Esophagus muscularis mucosa (tissue), 4 donors: ENCODE measurements around the gene FBXO28.

Experiments used
- EP300 ChIP-seq: sonication (generic); formaldehyde crosslinking; IDR thresholded peaks from one replicate; pipeline ENCODE4 v1.6.1; 2017; ENCODE audit warnings: antibody characterized with exemption
- POLR2A ChIP-seq: fragments of 450-650 bp; IDR thresholded peaks from one replicate; pipeline ENCODE4 v1.6.1; 2017; ENCODE audit warnings: antibody characterized with exemption, moderate library complexity, mild to moderate bottlenecking, low read depth
- POLR2AphosphoS5 ChIP-seq, 2 donors: sonication (generic); formaldehyde crosslinking; IDR thresholded peaks; one replicate each; pipeline ENCODE4 v1.6.1; 2017; ENCODE audit warnings: antibody characterized with exemption in 2 of 2
- TF ChIP-seq, protein P1 (sequence below), 3 experiments: fragments of 200-600 bp in 2 of 3; fragments of 450-650 bp in 1 of 3; sonication (generic) in 2 of 3; IDR thresholded peaks; one replicate each; pipeline ENCODE4 v1.5.1; 2017 to 2019; ENCODE audit warnings: antibody characterized with exemption in 3 of 3, mild to moderate bottlenecking in 2 of 3, moderate library complexity in 1 of 3

DNA sequence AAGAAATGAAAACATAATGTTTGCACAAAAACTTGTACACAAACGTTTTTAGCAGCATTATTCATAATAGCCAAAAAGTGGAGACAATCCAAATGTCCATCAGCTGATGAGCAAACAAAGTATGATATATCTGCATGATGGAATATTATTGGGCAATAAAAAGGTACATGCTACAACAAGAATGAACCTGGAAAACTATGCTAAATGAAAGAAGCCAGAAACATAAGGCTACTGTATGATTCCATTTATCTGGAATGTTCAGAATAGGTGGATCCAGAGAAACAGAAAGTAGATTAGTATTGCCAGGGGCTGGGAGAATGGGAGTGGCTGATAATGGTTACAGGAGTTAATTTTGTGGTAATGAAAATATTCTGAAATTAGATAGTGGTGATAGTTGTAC lies 19.0 kb downstream of the FBXO28 start:
- TF ChIP-seq POLR2A (no peak), EP300 (no peak), POLR2AphosphoS5 (IDR thresholded peaks at IDR 0.05) (no peak)
- TF ChIP-seq, protein P1, sequence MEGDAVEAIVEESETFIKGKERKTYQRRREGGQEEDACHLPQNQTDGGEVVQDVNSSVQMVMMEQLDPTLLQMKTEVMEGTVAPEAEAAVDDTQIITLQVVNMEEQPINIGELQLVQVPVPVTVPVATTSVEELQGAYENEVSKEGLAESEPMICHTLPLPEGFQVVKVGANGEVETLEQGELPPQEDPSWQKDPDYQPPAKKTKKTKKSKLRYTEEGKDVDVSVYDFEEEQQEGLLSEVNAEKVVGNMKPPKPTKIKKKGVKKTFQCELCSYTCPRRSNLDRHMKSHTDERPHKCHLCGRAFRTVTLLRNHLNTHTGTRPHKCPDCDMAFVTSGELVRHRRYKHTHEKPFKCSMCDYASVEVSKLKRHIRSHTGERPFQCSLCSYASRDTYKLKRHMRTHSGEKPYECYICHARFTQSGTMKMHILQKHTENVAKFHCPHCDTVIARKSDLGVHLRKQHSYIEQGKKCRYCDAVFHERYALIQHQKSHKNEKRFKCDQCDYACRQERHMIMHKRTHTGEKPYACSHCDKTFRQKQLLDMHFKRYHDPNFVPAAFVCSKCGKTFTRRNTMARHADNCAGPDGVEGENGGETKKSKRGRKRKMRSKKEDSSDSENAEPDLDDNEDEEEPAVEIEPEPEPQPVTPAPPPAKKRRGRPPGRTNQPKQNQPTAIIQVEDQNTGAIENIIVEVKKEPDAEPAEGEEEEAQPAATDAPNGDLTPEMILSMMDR (IDR thresholded peaks at IDR 0.05): no peak
